ENCODE data around the gene MCHR1. TPM values are rescaled to one million over a fixed set of nuclear protein-coding genes. Genes with fewer than 3 reads are reported as not detected.

MCHR1 gene
- total RNA-seq, 1 experiment from 2014 or later = 0.24 TPM

DNA sequence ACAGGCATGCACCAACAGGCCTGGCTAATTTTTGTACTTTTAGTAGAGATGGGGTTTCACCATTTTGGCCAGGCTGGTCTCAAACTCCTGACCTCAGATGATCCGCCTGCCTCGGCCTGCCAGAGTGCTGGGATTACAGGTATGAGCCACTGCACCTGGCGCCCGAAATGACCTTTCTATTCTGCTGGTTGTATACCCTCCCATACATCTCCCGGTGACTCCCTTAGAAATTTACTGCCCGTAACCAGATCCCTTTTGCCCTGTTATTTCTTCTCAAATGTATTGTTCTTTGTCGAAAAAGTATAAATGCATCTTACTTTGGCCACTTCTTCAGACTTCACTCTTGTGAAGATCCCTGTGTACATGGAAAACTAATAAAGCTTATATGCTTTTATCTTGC is 22.0 kb downstream of the MCHR1 start:
- Histone ChIP-seq H2AFZ (no peak overlapping the region), H3K4me2 (no peak overlapping the region), H3K4me3 (no peak overlapping the region), H4K20me1 (ENCODE audit: insufficient read depth) (no peaks in the 10 kb centered on the region), H3F3A (ENCODE audit: insufficient read depth, low read depth) (0 out of 2 replicates have a peak, but pooled peaks cover 5% of the 10 kb centered on the region), H3K27me3 (ENCODE audit: insufficient read depth, low read depth) (0 out of 2 replicates have a peak, but pooled peaks cover 4% of the 10 kb centered on the region), H3K9me2 (ENCODE audit: insufficient read depth) (no peaks in the 10 kb centered on the region), H3K9me3 (ENCODE audit: insufficient read depth, low read depth) (no peaks in the 10 kb centered on the region), H3K4me1 (replicated peaks; ENCODE audit: insufficient read depth) (no peaks in the 10 kb centered on the region), H3K27ac (no peak overlapping the region), H3K79me2 (ENCODE audit: low read depth) (no peaks in the 10 kb centered on the region), H3K36me3 (ENCODE audit: low read depth) (no peaks in the 10 kb centered on the region)
- DNase-seq = no peak
- intact Hi-C loops (cut with micrococcal nuclease; ENCODE audit: unreplicated experiment) = no loop called here
- TF ChIP-seq EZH2 (IDR thresholded peaks at IDR 0.05; ENCODE audit: low read depth) (no peak), CTCF (conservative IDR thresholded peaks at IDR 0.05) (no peak)
- no TSS peak for BruUV-seq (replicated peaks)
- ChIA-PET POLR2A (ENCODE audit: unreplicated experiment) (interaction anchor here (0.6 kb wide), 1 partner anchor 49 kb away, joined by 12 read pairs; no protein-coding TSS in a partner anchor), CTCF (no interaction called here)

GRCh38 chr22:40703174-40703573 is 23.9 kb downstream of the MCHR1 start:
- CTCF ChIA-PET = interaction anchor here (0.6 kb wide), 1 partner anchor 118 kb away, joined by 3 read pairs; no protein-coding TSS in a partner anchor
- no peak overlapping the region for H3K27ac ChIP-seq
- H3K4me1 ChIP-seq (replicated peaks; ENCODE audit: insufficient read depth) = no peaks in the 10 kb centered on the region
- H4K20me1 ChIP-seq (ENCODE audit: insufficient read depth) = no peaks in the 10 kb centered on the region
- TF ChIP-seq EZH2 (IDR thresholded peaks at IDR 0.05; ENCODE audit: low read depth) = no peak
- TF ChIP-seq CTCF (conservative IDR thresholded peaks at IDR 0.05) = no peak
- peaks cover 7% of the 10 kb centered on the region for H3K9me3 ChIP-seq (ENCODE audit: insufficient read depth, low read depth)
- intact Hi-C loops (cut with micrococcal nuclease; ENCODE audit: unreplicated experiment) = no loop called here
- no peak overlapping the region for H3K4me3 ChIP-seq
- no peaks in the 10 kb centered on the region for H3K9me2 ChIP-seq (ENCODE audit: insufficient read depth)
- no peaks in the 10 kb centered on the region for H3K27me3 ChIP-seq (ENCODE audit: insufficient read depth, low read depth)
- POLR2A ChIA-PET (ENCODE audit: unreplicated experiment) = no interaction called here
- no peaks in the 10 kb centered on the region for H3K36me3 ChIP-seq (ENCODE audit: low read depth)
- no TSS peak for BruUV-seq (replicated peaks)
- no peaks in the 10 kb centered on the region for H3K79me2 ChIP-seq (ENCODE audit: low read depth)
- no peak overlapping the region for H2AFZ ChIP-seq
- no peak overlapping the region for H3K4me2 ChIP-seq
- DNase-seq = no peak
- 0 out of 2 replicates have a peak, but pooled peaks cover 5% of the 10 kb centered on the region for H3F3A ChIP-seq (ENCODE audit: insufficient read depth, low read depth)

DNA sequence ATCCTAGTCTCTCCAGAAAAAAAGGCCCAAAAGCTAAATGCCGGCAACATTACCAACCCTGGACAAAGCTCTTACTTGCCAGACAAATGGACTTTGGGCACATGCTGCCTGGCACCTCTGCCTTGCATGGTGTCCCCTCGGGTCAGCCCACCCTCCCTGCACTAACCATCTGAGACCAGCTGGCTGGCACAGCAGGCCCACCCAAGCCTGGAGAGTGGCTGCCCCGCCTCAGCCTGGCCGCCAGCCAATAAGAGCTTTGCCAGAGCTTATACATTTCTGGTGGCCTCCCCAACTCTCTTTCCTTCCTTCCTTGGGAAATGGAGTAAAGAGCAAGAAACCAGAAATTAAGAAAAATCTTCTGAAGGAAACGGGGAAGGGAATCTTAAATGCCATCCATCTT is 24.5 kb downstream of the MCHR1 start:
- H3K4me1 ChIP-seq (replicated peaks; ENCODE audit: insufficient read depth) = no peaks in the 10 kb centered on the region
- no peak overlapping the region for H3K4me3 ChIP-seq
- no peak overlapping the region for H3K4me2 ChIP-seq
- no peaks in the 10 kb centered on the region for H3K79me2 ChIP-seq (ENCODE audit: low read depth)
- CTCF ChIA-PET = no interaction called here
- POLR2A ChIA-PET (ENCODE audit: unreplicated experiment) = no interaction called here
- H3K36me3 ChIP-seq (ENCODE audit: low read depth) = no peaks in the 10 kb centered on the region
- H3K9me3 ChIP-seq (ENCODE audit: insufficient read depth, low read depth) = peaks cover 7% of the 10 kb centered on the region
- no peaks in the 10 kb centered on the region for H3K27me3 ChIP-seq (ENCODE audit: insufficient read depth, low read depth)
- no peak for DNase-seq
- H3K27ac ChIP-seq = no peak overlapping the region
- no peak overlapping the region for H2AFZ ChIP-seq
- no peak for TF ChIP-seq CTCF (conservative IDR thresholded peaks at IDR 0.05)
- TF ChIP-seq EZH2 (IDR thresholded peaks at IDR 0.05; ENCODE audit: low read depth) = no peak
- no TSS peak for BruUV-seq (replicated peaks)
- 0 out of 2 replicates have a peak, but pooled peaks cover 5% of the 10 kb centered on the region for H3F3A ChIP-seq (ENCODE audit: insufficient read depth, low read depth)
- no peaks in the 10 kb centered on the region for H4K20me1 ChIP-seq (ENCODE audit: insufficient read depth)
- intact Hi-C loops (cut with micrococcal nuclease; ENCODE audit: unreplicated experiment) = no loop called here
- no peaks in the 10 kb centered on the region for H3K9me2 ChIP-seq (ENCODE audit: insufficient read depth)

Data from PC-9 (cell line).